ENCODE results near the gene DUSP2.
"Not testable (repeated sequence)": the region's sequence is repeated elsewhere in the genome, so short reads cannot be mapped to it uniquely, and the experiment has no call there.

Gene DUSP2

DNA sequence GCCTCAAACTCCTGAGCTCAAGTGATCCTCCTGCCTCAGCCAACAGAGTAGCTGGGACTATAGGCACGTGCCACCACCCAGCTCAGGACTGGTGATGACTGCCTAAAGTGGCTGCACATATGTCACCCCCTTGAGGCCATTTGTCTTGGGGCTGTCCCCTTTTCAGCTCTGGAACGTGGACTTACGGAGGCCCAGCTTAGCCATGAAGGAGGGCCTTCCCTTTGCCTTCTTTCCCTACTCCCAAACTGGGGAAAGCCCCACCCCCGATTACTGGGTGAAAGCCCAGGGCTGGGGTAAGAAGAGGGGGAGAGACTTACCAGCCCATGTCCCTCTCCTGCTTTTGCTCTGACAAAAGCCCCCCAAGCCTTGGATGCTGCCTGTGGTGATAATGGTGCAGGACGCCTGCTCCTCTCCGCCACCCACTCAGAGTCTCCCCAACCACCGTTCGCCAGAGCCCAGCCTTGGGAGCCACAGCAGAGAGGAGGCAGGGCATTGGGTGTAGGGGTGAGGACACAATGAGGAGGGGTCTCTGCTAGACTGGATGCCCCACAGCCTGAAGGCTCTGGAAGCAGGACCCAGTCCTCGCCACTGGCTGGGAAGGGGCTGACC is 2.5 kb upstream of the DUSP2 start:
- FAIRE-seq = peak; percentile 52

DNA sequence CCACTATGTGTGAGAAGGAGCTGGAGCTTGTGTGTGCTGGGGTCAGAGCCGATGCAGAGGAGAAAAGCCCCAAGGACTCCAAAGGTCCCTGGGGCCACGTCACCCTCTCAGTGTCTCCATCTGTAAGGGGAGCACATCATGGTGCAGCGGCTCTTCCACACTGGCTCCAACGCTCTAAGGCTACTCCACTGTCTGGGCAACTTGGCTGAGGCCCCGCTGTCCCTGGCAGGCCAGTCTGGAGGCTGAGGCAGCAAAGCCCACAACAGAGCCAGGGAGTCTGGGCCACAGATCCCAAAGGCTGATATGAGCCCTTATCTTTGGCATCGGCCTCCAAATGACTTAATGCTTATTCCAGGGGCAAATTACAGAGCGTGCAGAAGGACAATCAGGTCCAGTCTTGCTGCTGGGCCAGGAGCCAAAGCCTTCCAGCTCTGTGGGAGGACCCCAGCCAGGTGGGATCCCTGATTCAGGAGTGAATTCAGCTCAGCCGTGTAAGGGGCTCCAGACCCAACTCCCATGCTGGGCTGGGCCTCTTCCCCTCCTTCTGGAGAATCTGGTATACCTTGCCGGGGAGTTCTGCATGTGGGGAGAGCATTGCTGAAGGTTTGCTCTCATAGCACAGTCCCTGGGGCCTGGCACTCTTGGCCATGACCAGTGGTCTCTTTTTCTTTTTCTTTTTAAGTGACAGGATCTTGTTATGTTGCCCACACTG is 1.8 kb upstream of the DUSP2 start:
- no peak for FAIRE-seq
- no peak for DNase-seq (ENCODE audit: low spot score)

More for the DNA sequence above, 2.5 kb upstream of the DUSP2 start:
- no peak for DNase-seq (ENCODE audit: low spot score)

DNA sequence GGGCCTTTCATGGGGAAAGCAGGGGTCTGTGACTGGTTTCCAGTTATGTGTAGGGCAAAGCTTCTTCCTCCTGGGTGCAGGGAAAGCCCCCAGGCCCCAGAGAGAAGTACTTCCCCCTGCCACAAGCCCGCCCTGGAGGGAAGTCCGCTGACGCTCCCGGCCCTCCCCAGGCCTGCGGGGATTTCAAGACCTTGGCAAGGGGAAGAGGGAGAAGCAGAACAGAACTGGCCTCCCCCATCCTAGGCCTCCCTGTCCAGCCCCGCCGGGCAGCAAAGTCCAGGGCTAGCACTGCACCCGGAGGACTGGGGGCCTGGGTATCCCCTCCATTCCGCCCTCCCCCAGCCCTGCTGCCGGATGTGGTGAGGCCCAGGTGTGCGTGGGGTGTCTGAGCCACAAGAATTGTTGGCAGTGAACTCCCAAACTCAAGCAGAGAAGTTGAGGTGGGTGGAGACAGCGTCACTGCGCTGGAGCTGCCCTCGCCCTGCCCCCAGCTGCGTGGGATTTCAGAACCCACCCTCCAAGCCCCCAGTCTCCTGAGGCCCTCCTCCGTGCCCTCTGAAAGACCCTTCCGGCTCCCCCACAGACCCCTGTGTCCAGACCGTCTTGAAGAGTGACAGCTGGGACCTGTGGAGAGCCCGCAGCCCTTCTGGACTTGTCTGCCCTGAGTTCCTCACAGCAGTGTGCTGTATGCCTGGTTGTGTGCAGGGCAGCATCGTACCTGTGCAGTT is 1.1 kb upstream of the DUSP2 start:
- FAIRE-seq = no peak

DNA sequence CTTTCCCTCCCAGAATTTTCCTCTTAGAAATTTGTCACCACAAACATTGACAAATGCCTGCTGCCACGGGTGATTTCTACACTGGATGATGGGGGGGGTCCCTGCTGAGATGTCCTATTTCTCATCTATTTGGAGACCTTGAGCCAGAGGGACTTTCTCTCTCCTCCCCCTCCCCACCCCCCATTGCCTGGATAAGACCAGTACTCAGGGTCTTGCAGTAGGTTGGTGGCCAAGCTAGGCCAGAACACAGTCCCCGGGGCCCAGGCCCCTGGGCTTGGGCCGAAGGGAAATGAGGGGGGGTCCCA is 560 bp upstream of the DUSP2 start:
- DNase-seq (ENCODE audit: low spot score) (no peak), FAIRE-seq (no peak)

More for the DNA sequence above, 1.1 kb upstream of the DUSP2 start:
- peak; percentile 77 for DNase-seq (ENCODE audit: low spot score)

DNA sequence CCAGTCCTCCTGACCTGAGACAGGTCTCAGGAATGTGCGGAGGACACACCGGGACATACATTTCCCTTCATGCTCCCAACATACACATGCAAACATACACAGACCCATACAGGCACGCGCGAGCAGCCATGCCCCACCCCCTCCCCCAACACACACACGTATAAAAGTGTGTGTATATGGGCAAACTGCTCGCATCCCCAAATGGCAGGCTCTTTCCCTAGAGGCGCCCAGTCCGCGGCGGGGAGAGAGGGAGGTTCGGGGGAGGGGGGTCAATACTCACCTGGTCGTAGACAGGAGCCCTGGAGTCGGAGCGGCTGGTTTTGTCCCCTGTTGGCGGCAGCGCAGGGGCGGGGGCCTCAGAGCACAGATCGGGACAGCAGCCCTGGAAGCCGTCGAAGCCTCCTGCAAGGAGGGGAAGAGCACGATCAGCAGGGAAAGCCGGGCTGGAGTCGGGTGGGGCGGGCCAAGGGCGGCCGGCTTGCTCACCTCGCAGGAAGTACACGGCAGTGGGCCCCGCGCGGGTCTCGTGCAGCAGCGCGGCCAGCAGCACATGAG is 682 bp downstream of the DUSP2 start:
- no peak for DNase-seq (ENCODE audit: low spot score)
- no peak for FAIRE-seq

DNA sequence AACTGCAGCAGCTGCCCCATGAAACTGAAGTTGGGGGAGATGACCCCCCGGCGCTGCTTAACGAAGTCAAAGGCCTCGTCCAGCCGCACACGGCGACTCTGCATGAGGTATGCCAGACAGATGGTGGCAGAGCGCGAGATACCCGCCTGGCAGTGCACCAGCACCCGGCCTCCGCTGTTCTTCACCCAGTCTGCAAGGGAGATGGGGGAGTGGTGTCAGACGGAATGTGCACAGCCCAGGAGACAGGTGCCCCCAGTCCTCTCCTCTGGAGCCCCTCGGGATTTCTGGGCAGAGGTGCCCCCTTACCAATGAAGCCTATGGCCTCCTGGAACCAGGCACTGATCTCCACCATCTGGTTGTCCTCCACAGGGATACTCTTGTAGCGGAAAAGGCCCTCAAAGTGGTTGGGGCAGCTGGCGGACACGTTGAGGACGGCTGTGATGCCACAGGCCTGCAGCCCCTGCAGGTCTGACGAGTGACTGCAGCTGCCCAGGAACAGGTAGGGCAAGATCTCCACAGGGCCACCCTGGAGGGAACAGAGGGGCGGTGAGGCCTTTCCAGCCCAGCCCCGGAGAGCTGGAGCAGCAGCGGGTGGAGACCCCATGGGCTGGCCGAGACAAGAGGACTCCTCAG is 1.3 kb downstream of the DUSP2 start:
- no peak for FAIRE-seq
- peak; percentile 75 for DNase-seq (ENCODE audit: low spot score)

DNA sequence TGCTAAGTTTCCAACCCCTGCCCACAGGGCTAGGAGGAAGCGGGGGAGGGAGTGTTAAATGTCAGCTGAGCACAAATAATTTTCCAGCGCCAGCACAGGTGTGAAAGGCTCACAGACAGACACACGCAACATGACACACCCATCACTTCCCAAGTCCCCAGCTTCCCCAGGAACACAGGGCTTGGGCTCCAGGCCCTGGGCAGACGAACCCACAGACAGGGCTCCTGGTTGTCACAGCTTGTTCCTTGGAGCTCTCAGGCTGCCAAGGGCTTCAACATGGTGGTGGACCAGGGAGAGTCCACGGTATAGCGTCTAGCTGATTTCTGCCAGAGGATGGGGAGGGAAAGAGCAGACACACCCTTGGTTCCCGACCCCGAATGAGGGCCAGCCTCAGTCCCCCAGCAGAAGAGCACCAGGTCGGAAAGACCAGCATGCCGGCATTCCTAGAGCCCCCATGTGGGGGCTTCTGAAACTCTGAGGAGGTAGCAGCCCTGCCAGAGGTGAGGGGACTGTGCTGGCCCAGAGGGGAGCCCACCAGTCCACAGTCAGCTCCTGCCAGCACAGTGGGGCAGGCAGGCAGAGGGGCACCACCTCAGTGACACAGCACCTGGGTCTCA is 1.9 kb downstream of the DUSP2 start:
- FAIRE-seq (no peak), DNase-seq (ENCODE audit: low spot score) (no peak)

DNA sequence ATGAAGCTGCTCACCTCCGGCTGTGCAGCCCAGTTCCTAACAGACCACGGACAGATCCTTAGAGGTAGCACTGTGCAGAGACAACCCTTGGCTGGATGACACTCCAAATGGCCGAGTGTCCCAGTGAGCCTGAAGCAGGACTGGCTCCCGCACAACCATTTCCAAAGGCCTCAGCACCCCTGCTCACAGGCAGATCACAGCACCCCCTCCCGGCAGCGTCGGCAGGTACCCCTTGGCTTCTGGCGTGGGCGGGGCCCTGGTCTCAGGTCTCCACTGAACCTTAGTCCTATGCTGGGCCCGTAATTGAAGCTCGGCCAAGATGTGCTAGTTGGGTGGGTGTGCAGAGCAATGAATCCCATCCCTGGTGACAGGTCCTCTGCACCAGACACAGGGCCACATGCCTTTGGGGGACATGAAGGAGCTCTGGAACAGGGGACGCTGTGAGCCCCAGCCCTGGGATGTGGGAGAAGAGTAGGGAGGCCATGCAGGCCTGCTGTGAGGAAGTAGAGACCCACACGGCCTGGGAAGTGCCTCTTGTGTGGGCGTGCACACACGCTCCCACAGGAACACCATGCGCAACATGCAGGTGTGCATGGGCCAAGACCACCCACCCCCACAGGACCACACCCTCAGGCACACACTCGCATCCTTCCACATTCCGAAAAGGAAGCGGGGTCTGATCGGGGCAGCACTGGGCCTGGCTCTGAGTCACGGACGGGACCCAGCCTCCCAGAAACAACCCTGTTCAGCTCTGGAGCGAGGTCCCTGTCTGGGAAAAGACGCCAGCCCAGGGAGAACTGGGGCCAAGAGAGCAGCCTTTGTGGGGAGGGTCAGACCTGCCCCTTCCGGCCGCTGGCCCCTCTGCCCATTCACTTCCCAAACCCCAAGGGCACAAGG is 2.8 kb downstream of the DUSP2 start:
- FAIRE-seq (no peak), DNase-seq (ENCODE audit: low spot score) (no peak)

DNA sequence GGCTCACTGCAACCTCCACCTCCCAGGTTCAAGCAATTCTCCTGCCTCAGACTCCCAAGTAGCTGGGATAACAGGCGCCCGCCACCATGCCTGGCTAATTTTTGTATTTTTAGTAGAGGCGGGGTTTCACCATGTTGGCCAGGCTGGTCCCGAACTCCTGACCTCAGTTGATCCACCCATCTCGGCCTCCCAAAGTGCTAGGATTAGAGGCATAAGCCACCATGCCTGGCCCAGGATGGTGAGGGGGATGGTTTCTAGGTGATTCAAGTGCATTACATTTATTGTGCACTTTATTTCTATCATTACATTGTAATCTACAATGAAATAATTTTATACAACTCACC is 3.6 kb downstream of the DUSP2 start:
- not testable (repeated sequence) for DNase-seq (ENCODE audit: low spot score); FAIRE-seq

DNA sequence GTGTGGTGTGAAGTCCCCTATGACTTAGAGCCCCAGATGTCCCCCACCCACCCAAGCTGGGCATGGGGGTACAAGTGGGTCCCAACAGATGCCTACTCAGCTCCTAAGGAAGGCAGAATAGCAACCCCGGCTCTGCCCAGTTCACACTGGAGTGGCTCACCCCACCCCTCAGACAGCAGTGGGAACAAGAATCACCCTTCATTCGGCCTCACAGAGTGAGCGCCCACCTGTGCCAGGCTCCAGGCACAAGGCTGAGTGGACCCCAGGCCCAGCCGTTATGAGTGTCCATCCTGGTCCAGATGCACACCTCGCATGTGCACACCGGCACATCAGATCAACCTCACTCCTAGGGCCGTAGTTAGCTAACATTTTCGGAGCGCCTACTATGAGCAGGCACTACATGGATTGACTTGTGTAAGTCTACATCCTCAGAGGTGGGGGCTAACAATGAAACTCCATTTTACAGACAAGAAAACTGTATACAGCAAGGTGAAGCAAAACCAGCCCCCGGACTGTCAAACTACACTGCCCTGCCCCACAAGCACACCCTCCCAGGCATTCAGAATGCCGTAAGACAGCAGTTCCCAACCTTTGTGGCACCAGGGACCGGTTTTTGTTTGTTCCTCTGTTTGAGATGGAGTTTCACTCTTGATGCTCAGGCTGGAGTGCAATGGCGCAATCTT is 4.2 kb downstream of the DUSP2 start:
- DNase-seq (ENCODE audit: low spot score) (no peak), FAIRE-seq (no peak)

DNA sequence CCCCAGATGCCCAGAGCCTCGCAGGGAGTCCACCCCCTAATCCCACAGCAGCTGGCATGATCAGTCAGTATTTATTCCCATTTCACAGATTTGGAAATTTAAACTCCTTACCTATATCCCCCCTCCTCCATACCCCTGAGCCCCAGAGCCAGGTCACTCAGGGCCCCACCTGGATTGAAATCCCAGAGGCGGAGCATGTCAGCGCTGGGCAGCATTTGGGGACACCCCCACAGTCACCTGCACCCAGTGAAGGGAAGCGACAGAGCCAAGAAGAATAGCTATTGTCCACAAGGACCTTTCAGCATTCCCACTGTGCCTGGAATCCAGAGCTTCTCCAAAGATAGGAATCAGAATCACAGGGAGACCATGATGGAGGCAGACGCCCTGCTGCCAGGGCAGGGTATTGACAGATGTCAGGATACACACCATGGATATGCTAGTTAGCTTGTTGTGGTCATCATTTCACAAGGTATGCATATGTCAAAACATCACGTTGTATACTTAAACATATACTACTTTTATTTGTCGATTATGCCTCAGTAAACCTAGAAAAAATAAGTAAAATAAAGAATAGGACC is 6.0 kb downstream of the DUSP2 start:
- no peak for DNase-seq (ENCODE audit: low spot score)
- peak; percentile 17 for FAIRE-seq

DNA sequence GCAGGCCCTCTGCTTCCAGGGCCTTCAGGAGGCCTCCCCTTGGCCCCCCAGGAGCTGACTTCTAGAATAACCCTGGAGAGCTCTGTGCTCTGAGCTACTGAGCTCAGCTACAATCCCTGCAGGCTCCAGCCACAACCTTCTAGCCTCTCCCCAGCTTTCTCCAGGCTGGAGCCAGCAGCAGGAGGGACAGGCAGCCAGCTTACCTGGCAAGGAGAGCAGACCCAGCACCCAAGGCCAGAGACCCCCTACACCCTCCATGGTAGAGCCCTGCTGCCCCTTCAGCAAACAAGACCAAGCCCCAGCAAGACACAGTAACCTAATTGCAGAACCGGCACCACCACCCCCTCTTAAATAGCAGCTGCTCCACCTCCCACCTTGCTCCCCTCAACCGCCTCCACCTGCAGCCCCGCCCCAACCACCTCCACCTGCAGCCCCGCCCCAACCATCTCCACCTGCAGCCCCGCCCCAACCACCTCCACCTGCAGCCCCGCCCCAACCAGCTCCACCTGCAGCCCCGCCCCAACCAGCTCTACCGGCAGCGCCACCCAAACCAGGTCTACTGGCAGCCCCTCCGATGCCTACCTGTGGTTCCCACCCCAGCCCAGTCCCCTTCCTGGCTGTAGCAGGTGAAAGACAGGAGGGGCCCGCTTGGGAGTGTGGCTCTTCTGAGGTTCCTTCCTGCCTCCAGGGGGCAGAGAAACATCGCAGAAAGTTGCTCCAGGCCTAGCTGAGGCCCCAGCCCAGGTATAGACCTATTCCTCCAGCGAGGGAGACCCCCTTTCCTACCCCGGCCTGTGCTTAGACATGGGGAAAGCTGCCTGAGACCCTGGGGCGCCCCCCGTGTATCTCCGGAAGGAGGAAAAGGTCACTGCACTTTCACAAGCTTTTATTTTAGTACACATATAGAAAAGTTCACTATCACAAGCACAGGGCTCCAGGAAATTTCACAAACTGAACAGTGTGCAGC is 6.8 kb downstream of the DUSP2 start, which contains the start of gene ASTL:
ASTL (minus strand) TSS at position 324 of the 967 bp plus-strand sequence; CDS start at position 258, 66 bp downstream.
- FAIRE-seq (no peak), DNase-seq (ENCODE audit: low spot score) (peak; percentile 45)

DNA sequence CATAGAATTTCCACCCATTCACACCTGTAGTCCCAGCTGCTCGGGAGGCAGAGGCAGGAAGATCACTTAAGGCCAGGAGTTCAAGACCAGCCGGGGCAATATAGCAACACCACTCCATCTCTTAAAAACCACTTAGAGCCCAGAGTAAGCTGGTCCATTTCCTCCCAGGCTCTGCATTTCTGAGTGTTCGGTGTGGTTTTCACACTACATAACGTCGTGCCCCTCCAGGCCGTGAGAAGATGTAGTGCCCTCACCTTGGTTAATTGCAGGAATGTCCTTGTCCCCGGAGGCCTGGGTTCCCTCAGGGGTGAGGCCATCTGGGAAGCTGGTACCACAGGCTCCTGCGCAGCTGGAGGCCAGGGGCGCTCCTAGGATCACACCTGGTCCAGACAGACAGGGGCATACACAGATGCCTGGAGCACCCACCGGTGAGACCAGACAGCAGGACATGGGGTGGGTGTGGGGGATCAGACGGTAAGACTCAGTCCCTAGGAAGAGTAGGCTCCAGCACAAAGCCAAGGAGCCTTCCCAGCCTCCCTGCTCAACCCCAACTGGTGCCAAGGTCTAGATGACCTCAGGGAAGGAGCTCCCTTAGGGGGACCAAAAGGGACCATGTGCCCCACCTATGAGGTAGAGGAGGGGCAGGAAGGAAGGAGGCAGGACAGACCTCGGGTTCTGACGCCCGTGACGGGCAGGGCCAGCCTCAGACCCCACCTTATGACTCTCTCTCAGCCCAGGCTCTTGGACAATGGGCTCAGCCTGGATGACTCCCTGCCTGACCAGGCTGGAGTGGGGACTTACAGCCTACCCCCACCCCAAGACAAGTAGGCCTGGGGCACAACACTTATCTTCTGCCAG is 7.7 kb downstream of the DUSP2 start:
- FAIRE-seq = peak; percentile 65
- no peak for DNase-seq (ENCODE audit: low spot score)

DNA sequence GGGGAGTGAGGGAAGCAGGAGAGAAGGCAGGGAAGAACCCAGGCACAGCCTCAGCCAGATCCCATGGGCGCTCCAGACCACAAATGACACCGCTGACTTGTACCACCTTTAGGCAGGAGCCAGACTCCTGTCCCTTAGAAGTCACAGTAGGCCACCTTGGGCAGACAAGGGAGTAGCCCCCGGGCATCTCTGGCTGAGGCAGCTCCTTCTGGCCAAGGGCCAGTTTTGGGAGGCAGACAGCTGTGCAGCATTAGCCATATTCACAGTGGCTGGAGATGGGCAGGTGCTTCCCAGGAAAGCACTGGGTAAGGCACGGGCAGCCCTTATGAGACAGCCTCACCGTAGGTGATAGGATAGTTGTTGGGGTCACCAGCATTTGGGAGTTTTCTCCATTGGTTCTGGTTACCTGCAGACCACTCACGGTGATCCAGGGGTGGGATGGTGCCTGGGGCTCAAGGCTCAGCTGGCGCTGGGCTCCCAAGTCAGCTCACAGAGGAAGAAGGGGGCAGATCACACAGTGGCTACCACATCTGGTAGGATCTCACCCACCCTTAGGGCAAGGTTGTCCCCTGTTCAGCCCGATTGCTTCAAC is 9.0 kb downstream of the DUSP2 start:
- no peak for FAIRE-seq
- DNase-seq (ENCODE audit: low spot score) = no peak

DNA sequence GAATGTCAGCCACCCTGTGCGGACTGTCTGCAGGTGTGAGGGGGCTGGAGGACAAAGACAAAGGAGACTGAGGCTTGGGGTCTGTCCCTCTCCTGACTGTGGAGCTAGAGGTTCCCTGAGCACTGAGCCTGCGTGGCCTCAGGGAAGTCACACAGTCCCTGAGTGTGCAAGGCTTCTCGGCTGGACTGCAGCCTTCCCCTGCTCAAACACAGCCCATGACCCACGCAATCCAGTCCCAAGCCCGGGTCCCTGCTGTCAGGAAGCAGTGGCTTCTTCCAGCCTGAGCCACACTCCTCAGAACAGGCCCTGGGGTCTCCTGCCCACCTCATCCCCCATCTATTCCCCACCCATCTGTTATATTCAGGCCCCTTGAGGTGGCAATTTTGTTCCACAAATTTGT is 9.6 kb downstream of the DUSP2 start:
- DNase-seq (ENCODE audit: low spot score) = no peak
- FAIRE-seq = no peak

DNA sequence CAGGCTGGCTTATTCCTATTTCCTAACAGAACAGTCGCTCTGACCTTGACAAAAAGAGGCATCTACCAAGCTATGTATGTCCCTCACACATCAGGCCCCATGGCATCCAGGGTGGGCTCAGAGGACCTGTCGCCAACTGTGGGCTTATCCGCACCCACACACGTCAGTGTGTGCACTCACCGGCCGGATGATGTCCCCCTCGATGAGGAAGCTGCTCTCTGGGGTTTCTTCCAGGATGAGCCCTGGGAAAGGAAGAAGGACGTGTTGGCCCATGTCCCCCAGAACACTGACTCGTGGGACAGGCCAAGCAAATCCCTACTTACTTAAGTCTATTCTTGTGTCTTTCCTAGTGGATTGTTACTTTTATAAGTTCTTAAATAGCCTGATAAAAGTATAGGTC is 10.1 kb downstream of the DUSP2 start:
- FAIRE-seq (no peak), DNase-seq (ENCODE audit: low spot score) (no peak)

DNA sequence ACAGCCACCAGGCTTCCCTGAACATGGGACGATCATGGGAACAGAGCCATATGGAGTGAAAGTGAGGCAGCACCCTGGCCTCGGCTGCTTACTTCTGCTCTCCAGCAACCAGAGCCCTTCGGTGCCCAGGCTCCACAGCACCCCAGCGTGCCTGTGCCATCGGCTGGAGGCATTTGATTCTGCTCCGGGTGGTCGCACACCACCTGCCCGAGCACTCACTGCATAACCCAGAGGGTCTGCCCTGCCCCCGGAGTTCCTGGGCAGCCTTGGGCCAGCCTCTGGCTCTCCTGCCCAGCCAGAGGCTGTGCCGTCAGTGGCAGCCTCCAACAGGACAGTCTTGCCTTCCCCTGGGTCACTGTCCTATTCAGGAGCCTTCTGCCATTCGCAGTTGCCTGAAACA is 10.8 kb downstream of the DUSP2 start:
- DNase-seq (ENCODE audit: low spot score) (no peak), FAIRE-seq (no peak)
